Lung microvascular endothelial cell (primary cell): ENCODE results near the gene COL20A1. TPM values are rescaled to one million over a fixed set of nuclear protein-coding genes. Genes with fewer than 3 reads are reported as not detected.

Source experiments
- DNase-seq, 2 donors: peaks; one replicate each; pipeline versions ENCODE4 v3.0.0 to v3.0.0-alpha.2; 2010; ENCODE audit warnings: low read depth in 2 of 2
- total RNA-seq: library from RNA; depleted of rRNA; stranded (reverse); fragments of >200 nt; gene quantifications from 2 replicates; pipeline ENCODE4 v1.2.1, GENCODE V29; 2014

COL20A1 gene
- total RNA-seq, 1 donor from 2014 or later: 0.20 TPM

DNA sequence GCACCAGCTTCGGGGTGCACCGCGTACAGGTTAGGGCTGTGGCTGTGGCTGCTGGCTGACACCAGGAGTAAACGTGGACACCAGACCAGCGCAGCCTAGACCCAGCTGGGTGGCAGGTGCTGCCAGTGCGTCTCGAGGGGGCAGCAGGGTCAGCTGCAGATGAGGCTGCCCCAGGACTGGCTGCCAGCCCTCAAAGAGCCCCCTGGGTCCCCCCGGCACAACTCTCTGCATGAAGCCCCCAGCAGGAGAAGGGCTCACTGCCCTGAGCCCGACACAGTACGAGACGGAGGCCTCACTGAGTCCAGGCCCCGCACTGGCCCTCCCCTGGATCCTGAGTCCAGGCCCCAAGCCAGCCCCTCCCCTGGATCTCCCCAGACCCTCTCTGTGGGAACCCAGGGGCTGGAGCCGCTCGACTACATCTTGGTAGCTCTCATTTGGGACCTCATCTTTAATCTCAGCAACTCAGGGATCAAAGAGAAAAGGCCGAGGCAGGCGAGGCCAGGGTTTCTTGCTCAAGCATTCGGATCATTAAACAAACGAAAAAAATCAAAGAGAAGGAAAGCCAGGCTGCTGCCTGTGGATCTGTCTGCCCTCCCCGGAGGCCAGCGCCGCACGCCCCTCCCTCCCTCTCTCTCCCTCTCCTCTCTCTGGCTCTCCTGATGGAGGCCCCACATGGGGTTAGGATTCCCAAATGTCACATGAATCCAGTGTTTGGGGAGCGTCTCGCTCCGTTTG lies 31.8 kb upstream of the COL20A1 start:
- no peak for DNase-seq

- DNase-seq: no peak
These were observed 31.0 kb upstream of the COL20A1 start for GRCh38 chr20:63261795-63262528.

DNA sequence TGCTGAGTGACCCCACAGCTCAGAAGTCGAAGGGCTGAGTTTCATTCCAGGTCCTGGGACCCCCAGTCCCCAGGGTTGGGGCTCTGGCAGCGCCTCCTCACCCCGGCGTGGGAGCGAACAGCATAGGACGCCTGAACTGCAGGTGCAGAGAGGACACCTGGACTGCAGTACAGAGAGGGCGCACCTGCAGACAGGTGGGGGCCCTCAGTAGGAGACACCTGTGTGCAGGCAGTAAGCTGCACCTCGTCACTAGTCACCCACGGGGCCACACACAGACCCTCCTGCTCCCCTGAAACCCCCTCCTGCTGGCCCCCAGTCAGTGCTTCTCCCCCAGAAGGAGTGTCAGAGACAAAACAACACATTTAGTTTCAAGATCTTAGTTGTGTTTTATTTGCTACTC lies 30.1 kb upstream of the COL20A1 start:
- no peak for DNase-seq

DNA sequence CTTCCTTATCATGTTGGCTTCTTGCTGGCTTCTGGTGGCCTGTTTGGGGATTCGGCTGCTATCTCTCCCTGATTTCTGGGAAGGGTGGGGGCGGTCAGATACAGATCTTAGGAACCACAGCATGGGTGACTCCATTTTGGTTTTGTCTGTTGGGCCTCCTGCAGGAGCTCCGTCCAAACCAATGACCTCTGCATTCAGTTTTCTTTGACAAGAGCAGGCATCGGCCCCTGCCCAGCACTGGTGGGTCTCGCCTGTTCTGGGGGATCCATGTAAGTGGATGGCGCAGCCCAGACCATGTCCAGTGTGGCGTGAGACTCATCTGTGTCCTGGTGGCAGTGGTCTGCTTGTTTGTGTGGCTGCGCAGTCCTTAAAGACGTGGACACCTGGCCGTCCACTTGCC lies 29.0 kb upstream of the COL20A1 start:
- no peak for DNase-seq

- no peak for DNase-seq
These were observed 28.5 kb upstream of the COL20A1 start for GRCh38 chr20:63264519-63264918.

- DNase-seq: no peak
These were observed 27.0 kb upstream of the COL20A1 start for GRCh38 chr20:63265891-63266515.

DNA sequence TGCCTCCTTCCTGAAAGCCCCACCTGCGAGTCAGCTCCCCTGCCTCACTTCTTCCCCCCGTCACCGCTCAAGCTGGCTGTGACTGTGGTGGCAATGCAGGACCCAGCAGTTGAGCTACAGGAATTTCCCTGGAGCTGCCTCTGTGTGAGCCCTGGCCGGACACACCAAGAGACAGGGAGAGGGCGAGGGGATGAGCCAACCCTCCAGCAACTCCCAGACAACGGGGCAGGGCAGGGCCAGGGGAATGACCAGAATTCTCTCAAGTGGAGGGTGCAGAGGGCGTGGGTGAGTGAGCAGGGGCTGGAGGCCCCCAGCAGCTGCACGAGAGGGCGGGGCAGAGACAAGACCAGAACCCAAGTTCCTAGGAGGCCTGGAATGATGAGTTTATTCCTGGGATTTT lies 25.3 kb upstream of the COL20A1 start:
- no peak for DNase-seq

DNA sequence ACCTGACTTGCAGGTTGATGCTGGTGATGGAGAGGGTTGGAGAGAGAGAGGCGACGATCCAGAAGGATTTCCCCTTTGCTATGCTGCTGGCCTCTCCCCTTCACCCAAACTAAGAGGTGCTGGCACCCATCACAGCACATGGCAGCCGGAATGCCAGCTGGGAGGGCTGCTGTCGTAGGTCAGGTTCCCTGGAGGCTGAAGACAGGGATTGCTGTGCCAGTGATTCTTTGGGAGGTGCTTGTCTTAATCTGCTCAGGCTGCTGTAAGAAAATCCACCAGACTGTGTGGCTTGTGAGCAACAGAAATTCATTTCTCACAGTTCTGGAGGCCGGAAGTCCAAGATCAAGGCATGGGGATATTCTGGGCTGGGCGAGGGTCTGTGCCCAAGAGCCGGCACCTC lies 24.7 kb upstream of the COL20A1 start:
- no peak for DNase-seq

DNA sequence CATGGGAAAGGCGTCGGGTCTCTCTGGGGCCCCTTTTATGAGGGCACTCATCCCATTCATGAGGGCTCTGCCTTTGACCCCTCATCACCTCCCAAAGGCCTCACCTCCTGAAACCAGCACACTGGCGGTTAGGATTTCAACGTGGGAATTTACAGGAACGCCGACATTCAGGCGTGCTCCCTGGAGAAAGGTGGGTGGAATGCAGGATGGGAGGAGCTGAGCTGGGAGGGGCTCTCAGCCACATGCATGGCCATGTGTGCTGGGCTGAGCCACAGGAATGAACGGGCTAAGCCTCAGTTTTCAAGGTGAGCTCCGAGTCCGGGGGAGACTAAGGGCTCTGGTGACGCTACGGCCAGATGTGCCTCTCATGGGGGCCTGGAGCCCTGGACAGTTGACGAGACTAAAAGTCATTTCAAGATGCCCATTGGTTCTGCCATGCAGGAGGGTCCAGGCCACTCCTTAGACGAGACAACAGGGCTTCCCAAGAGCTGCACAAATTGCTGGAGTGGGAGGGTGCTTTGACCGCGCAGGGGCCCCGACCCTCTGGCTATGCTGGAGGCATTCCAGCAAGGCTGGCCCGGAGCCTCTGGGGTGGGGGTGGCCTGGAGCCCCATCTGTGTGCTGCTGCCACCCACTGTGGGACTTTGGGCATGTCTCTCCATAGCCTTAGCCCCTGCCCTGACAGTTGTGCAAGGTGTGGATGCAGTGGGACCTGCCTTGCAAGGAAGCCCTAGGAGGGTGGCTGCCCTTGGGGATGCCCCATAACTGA lies 24.1 kb upstream of the COL20A1 start:
- DNase-seq: no peak

- no peak for DNase-seq
These were observed 23.3 kb upstream of the COL20A1 start for GRCh38 chr20:63269724-63270123.

DNA sequence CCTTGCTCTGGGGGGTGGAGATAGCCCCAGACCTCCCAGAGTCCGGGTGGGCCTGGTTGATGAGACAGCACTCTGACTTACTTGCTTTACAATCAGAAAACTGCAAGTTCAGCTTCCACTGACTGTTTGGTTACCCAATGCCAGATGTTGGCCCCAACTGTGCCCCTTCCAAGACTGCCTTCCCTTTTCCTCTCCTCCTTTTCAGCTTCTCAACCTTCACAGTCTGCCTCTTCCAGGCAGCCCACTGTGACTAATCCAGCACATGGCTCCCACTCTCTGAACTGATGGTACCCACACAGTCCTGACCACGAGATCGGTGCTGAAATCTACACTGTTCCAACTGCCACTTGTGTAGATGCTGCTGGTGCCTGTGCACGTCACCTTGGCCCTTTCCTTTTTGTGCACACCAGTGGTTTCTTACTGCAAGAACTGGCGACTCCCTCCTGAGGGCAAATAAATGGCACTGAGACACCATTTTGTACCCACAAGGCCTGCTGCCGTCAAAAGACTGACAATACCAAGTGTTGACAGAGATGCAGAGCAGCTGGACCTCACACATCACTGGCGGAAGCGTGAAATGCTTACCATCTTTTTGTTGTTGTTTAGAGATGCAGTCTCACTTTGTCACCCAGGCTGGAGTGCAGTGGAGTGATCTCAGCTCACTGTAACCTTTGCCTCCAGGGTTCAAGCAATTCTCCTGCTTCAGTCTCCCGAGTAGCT lies 22.2 kb upstream of the COL20A1 start:
- no peak for DNase-seq

GRCh38 chr20:63272105-63273058 lies 20.6 kb upstream of the COL20A1 start, which contains the start of gene ARFGAP1:
TSS of gene ARFGAP1 (plus strand) at chr20:63272813. CDS start at chr20:63275581, 2,768 bp downstream.
- peak; percentile 91 to 95 for DNase-seq

DNA sequence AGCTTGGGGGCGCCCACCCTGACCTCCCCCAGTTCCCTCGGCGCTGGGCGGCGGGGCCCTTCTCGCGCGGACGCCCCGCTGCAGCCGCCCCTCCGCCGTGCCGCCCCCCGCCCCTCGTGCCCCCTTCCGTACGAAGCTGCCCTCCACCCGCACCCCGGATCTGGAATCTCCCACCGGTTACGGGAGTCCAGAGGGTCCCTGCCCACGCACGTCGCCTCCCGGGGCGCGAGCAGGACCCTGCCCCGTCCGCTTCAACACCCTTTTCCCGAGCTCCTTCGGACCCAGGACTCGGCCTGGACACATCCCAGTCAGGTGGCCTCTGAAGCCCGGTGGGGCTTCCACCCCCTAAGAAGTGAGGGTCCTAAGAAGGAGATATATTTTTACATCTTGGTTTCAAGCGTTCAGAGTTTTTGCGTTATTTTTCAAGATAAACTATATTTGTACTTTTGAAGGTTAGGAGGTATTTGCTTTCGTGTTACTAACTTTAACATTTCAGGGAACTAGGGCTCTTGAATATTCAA lies 19.9 kb upstream of the COL20A1 start:
- no peak for DNase-seq

- DNase-seq: peak; percentile 53 to 76
These were observed 19.2 kb upstream of the COL20A1 start for GRCh38 chr20:63273635-63274380.

DNA sequence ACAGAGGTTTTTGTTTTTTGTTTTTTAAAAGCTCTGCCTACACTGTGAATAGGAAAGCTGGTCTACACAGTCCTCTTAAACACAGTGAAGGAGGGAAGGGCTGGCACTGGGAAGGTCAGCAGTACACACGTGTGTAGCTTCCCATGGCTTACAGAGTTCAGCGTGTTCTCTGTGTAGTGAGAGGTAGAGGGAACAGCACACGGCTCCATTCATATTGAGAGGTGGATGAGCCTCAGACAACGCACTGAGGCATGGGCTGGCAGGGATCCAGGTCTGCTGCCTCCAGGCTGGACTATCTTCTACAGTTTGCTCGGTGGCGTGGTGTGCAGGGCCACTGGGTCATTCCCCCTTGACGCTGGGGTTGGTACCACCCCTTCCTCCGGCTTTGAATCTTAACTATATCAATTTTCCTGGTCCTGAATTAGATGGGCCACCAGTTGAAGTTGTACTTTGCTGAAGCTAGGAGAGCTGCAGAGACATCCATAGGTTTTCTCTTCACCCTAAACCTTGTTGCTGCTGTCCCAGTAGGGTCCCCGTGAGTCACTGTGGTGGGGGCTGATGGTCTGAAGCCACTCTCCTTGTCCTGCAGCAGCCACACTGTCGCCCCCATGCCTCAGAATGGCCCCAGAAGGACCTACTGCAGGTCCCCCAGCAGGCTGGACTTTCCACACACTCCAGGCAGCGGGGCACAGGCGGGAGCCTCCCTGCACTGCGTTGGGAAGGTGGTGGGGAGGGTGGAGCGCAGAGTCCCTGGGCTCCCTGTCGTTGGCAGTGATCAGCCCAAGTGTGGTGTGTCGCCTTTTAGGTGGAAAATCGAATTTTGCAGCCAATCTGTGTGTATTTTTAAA lies 18.4 kb upstream of the COL20A1 start:
- no peak for DNase-seq

DNA sequence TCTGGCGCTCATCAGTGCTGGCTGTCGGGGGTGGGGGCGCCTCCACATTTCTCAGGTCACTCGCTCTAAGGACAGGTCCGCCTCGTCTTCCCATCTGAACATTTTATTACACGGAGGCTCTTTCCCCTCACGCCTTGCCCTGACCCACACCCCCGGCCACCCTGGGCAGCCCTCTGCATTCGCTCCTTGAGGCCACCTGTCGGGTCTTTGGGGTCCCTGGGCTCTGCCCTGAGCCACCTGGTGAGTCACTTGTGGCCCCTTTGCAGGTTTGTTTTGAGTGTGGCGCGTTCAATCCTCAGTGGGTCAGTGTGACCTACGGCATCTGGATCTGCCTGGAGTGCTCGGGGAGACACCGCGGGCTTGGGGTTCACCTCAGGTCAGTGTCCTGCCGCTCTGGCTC lies 17.2 kb upstream of the COL20A1 start:
- DNase-seq: no peak

DNA sequence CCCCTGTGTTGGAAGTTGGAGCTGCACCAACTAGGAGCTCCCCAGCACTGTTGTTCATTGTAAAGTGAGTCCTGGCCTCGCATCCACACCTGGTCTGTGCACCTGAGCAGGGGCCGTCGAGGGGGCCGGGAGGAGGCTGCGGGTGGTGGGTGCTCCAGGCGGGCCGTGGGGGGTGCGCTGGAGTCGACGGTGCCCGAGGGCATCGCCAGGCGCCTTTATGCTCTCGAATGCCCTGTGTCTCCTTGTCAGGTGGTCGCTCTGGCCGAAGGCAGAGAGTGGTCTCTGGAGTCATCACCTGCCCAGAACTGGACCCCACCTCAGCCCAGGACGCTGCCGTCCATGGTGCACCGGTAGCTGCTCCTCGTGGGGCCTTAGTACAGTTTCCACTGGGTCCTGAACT lies 16.0 kb upstream of the COL20A1 start:
- DNase-seq: no peak
